ENCODE results near the gene DNAAF1.

DNA sequence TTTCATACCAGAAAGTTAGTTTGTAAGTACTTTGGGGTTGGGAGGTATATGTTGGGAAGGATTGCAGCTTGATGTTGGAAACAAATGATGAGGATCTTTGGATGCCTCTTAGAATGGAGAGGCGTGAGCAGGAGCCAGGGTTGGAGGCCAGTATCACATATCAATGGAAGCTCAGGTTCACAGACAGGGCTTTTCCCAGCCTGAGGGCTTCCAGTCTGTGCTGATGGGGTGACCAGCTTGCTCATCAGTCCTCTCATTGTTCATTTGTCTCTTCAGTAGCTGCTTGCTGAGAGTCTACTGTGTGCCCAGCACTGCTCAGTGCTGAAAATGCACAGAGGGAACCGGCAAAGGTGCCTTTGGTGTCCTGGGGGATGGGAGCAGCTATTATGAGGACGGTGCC lies 5.8 kb downstream of the DNAAF1 start:
- TF ChIP-seq, protein P1, sequence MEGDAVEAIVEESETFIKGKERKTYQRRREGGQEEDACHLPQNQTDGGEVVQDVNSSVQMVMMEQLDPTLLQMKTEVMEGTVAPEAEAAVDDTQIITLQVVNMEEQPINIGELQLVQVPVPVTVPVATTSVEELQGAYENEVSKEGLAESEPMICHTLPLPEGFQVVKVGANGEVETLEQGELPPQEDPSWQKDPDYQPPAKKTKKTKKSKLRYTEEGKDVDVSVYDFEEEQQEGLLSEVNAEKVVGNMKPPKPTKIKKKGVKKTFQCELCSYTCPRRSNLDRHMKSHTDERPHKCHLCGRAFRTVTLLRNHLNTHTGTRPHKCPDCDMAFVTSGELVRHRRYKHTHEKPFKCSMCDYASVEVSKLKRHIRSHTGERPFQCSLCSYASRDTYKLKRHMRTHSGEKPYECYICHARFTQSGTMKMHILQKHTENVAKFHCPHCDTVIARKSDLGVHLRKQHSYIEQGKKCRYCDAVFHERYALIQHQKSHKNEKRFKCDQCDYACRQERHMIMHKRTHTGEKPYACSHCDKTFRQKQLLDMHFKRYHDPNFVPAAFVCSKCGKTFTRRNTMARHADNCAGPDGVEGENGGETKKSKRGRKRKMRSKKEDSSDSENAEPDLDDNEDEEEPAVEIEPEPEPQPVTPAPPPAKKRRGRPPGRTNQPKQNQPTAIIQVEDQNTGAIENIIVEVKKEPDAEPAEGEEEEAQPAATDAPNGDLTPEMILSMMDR (IDR thresholded peaks at IDR 0.05) = no peak
- TF ChIP-seq POLR2AphosphoS5 (IDR thresholded peaks at IDR 0.05) (no peak), POLR2A (IDR thresholded peaks at IDR 0.05) (no peak)
